GM18951 (cell line): ENCODE data around the gene MYRIP.
"Not testable (repeated sequence)": the region's sequence is repeated elsewhere in the genome, so short reads cannot be mapped to it uniquely, and the experiment has no call there.

Experiments used
- POLR2A ChIP-seq: IDR thresholded peaks from 4 replicates; pipeline ENCODE4 v1.6.1; 2011; ENCODE audit warnings: mild to moderate bottlenecking; ENCODE audit not compliant: insufficient read length, insufficient read depth; ENCODE audit errors: extremely low read depth
- in situ Hi-C: fragments of 300-500 bp; cut with MboI; formaldehyde crosslinking; loops from one replicate; pipeline ENCODE4 v1.12.0; 2022; ENCODE audit warnings: low sequenced_read_pairs, mixed read lengths, inconsistent platforms; ENCODE audit not compliant: unreplicated experiment

Gene MYRIP

DNA sequence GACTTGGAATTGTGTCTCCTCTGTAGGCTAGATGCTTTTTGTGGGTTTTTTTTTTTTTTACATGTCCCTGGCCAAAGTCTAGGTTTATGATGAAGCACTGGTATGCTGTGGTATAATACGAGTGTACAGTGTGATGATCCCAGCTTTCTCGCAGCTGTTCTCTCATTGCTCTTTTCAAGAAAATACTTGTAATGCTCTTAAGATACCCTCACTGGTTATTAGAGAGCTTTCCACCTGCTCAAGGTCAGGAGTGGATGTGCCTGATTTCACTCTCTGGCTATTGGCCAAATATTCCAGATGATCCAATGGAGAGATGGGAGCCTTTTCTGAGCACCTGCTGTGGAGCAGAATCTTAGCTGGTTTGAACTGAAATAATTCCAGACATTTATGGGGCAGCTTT is 215.1 kb downstream of the MYRIP start:
- in situ Hi-C loops = no loop called here
- TF ChIP-seq POLR2A = no peak

DNA sequence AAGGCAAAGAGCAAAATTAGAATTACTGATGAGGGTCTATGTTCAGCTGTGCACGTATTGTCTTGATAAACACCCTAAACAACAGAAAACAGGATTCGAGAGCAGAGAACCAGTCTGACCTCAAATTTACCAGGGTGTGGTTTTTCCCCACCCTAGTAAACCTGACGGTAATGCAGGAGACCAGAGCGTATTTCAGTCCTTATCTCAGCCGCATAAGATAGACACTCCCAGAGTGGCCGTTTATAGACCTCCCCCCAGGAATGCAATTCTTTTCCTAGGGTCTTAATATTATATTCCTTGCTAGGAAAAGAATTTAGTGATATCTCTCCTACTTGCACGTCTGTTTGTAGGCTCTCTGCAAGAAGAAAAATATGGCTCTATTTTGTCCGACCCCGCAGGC is 216.5 kb downstream of the MYRIP start:
- in situ Hi-C loops = not testable (repeated sequence)

DNA sequence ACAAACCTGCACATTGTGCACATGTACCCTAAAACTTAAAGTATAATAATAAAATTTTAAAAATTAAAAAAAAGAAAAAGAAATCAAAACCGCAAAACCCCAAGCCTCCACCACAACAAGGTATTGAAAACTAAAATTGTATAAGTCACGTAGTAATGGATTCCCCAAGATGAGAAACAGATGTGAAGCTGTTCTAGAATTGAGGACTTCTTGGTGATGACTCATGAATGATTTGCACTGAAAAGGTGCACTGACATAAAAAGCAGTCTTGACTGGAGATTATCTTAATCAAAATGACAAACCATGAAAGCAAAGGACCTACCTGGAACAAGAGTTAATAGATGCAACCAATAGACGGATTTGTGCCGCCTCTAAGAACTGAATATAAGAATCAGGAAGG is 225.8 kb downstream of the MYRIP start:
- in situ Hi-C loops = no loop called here
- no peak for TF ChIP-seq POLR2A

DNA sequence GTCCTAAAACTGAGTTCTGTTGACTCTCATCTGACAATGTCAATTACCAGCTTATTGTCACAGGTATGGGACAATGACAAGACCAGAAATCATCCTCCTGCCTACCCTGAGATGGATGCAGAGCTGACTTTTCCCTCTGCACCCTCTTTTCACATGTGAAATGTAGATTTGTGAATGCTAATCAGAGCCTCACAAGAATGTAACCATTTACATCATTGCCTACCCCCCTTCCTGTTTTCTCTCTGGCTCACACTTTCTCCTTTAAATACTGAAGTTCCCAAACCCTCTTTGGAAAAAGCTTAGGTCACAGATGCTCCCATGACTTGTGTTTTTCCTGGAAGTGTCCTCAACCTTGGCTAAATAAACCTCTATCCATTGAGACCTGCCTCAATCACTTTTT is 228.2 kb downstream of the MYRIP start:
- in situ Hi-C loops = no loop called here
- no peak for TF ChIP-seq POLR2A

DNA sequence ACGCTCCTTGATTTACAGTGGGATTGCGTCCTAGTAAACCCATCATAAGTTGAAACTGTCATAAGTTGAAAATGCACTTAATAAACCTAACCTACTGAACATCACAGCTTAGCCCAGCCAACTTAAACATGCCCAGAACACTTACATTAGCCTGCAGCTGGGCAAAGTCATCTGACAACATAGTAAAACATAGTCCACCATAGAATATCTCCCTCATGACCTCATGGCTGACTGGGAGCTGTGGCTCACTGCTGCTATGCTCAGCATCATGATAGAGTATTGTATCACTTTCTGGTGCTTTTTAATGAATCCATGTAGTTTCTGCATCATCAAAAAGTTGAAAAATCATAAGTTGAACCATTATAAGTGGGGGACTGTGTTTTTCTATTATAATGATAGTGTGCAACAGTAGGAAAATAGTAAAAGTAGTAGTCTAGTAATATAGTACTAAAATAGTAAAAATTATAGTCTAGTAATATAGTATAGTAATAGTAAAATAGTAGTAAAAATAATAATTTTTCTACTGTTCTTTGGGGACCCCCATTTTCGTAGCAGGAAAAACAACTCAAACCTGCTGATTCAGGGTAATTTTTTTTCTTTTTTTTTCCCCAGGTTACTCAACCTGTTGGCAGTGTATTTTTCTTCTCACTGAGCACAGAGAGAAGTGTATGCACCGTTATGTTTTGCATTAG is 233.5 kb downstream of the MYRIP start:
- in situ Hi-C loops = no loop called here

DNA sequence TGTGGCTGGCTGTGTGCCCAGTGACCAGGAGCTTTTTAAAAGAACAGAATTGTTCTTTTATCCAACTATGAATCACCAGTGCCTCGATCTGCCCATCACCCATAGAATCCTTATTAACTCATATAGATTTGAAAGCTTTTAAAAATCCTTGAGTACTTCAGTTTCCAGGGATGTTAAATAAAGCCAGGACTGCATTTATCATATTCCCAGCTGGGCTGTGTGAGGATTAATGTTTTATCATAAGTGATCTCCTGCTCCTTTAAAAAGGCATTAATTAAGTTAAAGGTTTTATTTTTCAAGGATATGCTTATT is 234.0 kb downstream of the MYRIP start:
- TF ChIP-seq POLR2A = no peak
- in situ Hi-C loops = no loop called here

More for the DNA sequence above, 233.5 kb downstream of the MYRIP start:
- TF ChIP-seq POLR2A = no peak

DNA sequence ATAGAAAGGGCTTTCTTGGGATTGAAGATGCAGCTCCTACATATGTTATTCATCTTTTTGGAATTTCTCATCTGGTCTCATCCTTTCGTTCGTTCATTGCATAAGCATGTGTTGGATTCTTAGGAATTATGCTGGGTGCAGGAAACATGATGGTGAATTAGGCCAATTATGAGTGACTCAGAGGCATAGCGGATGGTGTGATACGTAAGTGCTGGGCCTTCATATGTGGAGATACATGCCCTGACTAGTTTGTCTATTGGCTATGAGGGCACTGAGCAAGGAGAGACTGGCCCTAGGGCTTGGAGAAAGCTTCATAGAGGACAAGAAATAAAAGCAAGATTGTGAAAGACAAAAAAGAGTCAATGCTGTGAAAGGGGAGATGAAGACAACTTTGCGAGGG is 235.1 kb downstream of the MYRIP start:
- TF ChIP-seq POLR2A = no peak
- in situ Hi-C loops = no loop called here

DNA sequence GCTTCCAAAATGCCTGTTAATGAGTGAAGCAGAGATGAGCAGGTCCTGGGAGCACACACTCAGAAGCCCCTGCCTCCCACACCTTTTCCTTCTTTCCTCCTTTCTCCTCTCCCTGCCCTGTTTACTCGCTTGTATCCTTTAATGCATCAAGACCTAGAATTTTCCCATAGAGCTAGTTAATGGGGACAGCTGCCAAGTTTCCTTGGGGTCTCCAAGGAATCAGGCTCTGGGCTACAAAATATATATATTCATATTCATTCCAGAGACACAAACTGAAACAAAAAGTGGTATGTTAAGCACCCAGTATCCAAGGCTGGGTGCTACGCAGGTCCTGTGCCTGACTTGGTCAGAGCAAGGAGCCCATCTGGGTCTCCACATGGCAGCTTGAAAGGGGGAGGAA is 235.6 kb downstream of the MYRIP start:
- in situ Hi-C loops = no loop called here
- TF ChIP-seq POLR2A = no peak

DNA sequence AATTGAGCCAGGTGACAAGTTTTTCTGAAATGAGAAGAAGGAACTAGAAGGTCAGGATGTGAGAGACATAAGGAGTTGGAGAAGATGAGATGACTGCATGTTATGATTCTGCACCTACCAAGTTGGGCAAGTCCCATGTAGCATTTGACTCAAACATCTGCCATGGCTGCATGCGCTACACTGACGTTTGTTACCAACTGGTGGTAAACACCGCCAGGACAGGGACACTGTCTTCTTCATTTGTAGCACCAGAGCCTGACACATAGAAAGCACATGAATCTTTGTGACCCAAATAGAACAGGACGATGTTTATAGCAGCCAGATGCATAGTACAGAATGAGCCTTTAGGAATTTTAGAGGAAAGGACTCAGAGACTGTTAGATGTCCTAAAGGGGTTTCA is 236.7 kb downstream of the MYRIP start:
- TF ChIP-seq POLR2A = no peak
- in situ Hi-C loops = no loop called here

DNA sequence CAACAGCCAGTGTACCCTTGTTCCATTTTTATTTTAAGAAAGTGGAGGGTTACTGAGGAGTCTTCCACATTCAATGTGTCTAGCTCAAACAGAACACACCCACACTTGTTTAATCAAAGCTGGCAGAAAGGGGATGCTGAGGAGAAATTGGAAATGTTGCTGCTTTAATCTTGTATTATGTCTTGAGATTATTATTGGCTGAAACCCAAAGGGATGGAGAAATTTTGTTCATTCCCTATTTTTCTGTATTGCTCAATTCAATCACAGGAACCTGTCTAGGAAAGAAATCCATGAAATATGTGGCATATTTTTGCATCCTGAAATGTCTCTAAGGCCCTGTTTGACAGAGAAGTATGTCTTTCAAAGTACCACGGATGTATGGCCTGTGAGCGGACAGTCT is 238.0 kb downstream of the MYRIP start:
- in situ Hi-C loops = no loop called here
- no peak for TF ChIP-seq POLR2A

DNA sequence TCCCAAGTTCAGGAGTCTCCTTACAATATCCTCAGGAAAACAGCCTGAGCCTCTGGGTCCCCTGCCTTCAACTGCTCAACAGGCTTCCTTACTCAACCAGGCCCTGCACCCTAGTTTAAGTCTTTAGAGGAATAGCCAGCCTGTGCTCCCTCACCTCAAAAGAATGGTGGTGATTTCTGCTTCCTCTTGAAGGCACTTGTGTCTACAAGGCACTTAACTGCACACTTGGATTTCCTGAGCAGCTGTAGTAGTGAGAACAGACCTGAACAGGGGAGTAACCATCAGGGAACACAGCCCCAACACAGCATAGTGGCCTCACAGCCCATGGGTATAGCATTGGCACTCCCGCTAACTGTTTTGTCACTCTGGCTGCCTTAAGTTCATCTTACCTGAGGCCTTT is 244.3 kb downstream of the MYRIP start:
- no peak for TF ChIP-seq POLR2A

DNA sequence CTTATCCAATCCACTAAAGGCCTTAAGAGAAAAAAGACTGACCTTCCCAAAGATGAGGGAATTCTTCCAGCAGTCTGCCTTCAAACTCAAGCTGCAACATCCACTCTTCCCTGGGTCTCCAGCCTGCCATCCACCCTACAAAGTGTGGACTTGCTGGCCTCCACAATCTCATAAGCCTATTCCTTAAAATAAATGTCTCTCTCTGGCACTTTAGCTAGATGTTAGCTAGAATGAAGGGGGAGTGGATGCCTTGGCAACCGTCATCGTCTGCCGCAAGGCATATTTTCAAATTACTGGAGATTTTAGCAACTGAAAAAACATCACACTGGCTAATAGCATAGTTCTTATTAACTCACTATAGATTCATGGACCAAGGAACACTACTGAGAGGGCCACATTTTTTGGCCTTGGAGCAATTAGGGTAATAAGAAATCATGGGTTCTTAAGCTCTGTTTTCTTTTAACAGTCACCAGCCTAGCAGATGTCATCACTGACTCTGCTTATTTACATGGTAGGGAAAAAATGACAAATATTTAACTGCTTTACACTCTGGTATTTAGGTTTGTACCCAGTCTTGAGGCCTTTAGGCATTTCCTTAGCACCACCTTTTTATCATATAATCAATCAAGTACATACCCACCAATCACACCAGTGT is 245.3 kb downstream of the MYRIP start:
- TF ChIP-seq POLR2A = no peak
- in situ Hi-C loops = no loop called here

More for the DNA sequence above, 244.3 kb downstream of the MYRIP start:
- in situ Hi-C loops = no loop called here

DNA sequence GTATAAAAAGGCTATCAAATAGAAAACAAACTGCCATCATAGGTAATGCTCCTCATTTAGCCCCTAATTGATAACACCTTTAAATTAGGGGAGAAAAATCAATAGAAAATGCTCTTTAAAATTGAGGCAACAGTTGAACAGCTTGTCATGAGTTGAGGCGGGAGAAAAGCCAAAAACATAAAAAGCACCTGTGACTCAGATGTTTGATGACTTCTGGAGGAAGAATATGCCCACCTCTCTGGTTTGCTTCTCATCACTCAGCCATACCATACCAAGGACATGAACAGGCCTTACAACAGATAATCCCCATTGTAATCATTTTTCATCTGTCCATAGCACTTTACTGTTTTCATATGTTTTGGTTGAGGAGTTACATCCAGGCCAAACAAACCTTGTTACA is 246.0 kb downstream of the MYRIP start:
- TF ChIP-seq POLR2A = no peak
- in situ Hi-C loops = no loop called here

DNA sequence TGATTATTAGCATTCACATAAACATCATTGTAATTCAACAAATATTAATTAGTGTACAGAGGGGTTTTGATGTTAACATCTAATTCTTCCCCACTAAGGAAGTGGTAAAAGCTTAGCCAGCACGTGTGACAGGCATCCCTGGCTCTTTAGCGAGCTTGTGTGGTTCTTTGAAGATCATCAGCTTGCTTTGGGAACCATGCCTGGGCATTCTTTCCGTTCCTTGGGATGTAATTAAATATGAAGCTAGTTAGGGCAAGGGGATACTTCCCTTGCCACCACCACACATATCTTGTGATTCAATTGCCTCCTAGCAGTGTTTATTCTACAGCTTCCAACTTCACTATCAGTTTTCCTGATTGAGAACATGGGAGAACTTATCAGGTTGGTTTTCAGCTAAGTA is 246.5 kb downstream of the MYRIP start:
- TF ChIP-seq POLR2A = no peak
- in situ Hi-C loops = no loop called here

DNA sequence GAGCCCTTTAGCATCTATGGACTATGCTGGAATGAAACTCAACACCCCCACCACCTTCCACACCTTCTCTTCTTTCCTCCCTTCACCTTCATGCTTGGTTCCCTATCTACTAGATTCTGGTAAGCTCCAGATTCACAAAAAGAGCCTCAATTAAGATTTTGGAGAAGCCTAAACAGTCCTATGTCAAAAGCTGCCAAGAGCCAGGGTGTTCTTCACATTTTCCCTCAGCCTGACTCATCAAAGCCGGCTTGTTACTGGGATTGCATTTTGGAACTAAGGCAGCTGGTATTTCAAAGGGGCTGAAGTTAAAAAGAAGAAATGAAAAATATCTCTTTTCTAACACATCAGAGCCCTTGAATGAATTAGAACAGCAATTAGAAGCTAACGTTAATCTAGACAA is 247.7 kb downstream of the MYRIP start:
- in situ Hi-C loops = no loop called here
- TF ChIP-seq POLR2A = no peak
